Measurements from ENCODE around the gene LRMDA.

The LRMDA gene

DNA sequence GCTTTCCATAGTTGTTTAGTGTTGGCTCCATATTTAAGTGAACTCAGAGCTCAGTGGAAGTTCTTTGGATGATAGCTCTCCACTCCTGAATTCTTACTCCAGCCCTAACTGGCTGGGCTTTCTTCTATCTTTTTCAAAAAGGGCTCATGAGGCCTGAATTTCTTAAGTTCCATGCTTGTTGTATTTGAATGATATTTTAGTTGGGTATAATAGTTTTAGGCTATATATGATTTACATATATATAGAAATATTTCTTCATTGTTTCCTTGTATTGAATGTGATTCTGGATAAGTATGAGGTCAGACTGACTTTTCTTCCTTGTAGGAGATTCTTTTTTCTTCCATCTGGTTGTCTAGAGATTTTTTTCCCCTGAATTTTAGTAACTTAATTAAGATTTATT is 843.5 kb downstream of the LRMDA start:
- DNase-seq (ENCODE audit: low spot score): no peak

DNA sequence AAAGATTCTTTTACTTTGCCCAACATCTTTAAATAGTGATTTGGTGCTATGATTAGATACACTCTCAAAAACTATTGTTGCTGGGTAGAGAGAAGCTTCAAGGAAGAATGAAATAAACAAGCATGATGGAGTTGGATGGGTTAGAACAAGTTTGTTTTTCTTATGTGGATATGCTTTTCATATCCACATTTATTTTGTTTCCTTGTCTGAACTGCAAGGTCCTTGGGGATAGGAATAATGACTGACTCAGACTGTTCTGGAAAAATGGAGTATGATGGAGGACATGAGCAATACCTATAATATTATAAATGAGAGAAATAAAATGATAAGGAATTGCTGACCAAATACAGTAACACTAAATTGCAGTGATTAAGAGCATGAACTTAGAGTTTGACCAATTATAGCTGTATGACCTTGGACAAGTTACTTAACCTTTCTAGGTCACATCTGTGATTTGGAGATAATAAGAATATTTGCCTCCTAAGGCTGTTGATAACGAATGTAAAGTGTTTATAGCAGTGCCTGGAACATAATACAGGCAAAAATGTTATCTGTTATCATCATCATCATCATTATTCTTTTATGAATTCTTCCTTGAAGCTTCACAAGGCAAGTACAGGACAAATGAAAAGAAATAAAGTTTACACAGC is 847.5 kb downstream of the LRMDA start:
- DNase-seq (ENCODE audit: low spot score): no peak

DNA sequence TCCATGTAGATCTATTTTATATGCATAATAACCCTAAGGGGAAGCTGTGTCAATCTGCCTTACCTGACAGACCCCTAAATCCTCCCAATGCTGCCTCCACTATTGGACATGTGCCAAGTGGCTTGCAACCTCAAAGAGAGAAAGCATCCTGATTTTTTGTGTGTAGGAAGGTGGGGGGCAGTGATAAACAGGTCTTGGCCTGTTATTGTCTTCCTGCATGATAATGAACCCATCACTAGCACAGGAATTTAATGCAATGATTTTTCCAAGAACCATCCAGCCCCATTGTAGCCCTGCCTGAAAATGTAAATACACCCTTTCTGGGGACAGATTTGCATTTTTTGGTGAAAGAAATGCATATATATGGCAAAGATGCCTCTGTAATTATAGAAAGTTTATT is 850.2 kb downstream of the LRMDA start:
- no peak for DNase-seq (ENCODE audit: low spot score)

- DNase-seq (ENCODE audit: low spot score): no peak
Observed at GRCh38 chr10:76282061-76283025, 850.9 kb downstream of the LRMDA start.

GRCh38 chr10:76284351-76284750 is 852.9 kb downstream of the LRMDA start:
- DNase-seq (ENCODE audit: low spot score): no peak

DNA sequence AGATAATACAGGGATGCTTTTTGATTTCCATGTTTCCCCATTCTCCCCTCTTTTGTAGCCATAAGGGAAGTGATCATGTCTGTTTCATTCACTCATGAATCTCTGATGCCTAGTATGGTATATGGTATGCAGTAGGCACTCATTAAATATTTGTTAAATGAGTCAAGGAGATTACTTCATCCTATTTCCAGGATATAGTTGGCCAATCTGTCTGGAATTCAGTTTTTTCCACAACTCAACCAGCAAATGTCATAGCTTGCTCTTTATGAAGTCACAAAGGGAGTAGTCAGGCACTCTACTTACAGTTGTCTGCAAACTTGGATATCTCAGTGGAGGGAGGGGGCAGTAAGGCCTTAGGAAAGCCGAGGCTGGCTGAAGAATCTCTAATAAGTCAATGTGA is 853.6 kb downstream of the LRMDA start:
- DNase-seq (ENCODE audit: low spot score): no peak

DNA sequence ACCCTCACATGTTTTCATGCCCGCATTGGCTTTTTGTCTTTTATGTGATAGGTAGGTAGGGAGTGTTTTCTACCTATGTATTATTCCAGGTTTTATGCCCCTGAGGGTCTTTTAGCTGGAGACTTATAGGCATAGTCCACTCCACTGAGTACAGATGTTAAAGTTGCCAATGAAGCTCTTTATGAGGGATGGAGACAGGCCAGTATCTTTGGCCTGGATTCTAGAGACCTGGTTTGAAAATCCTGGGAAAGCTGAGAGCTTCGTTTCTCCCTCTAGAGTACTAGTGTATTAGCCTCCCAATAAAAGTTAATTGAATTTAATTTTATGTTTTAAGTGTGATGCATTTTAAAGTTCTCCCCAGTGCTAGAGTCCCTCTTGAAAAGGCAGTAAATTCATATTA is 854.1 kb downstream of the LRMDA start:
- DNase-seq (ENCODE audit: low spot score): no peak

DNA sequence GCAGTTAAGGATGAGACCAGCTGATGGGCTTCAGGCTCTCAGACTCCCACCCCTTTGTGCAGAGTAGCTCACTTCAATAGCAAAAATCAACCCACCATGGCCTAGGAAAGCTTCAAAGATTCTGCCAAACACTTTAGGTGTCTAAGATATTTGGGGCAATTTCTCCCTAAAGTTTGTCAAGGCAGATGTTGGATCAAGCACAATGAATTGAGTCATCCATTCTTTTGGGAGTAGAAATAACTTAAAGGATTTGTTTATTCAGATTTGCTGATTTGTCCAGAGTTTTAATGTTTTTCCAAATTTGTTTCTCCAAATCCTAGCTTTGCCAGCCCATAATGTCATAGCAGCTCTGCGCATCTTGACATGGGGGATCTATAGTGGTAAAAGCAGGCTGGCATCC is 855.1 kb downstream of the LRMDA start:
- DNase-seq (ENCODE audit: low spot score): no peak

GRCh38 chr10:76287856-76288255 is 856.4 kb downstream of the LRMDA start:
- DNase-seq (ENCODE audit: low spot score): no peak

DNA sequence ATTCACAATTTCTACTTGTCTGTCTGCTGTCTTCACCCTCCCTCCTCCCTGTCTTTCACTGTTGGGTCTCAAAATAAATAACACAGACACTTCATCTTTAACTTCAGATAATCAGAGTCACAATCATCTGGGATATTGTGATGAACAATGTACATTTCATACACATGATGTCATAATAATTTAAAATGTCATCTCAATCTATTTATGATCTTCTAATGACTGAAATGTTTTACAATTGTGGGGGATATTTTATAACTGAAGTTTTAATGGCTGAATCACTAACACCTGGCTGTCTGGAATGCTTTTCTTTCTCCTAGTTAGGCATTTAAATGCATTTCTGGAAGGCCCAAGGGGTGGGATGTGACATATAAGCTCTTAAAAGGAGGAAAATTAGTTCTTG is 859.8 kb downstream of the LRMDA start:
- no peak for DNase-seq (ENCODE audit: low spot score)

GRCh38 chr10:76291885-76292284 is 860.5 kb downstream of the LRMDA start:
- no peak for DNase-seq (ENCODE audit: low spot score)

GRCh38 chr10:76296957-76297356 is 865.5 kb downstream of the LRMDA start:
- DNase-seq (ENCODE audit: low spot score): no peak

DNA sequence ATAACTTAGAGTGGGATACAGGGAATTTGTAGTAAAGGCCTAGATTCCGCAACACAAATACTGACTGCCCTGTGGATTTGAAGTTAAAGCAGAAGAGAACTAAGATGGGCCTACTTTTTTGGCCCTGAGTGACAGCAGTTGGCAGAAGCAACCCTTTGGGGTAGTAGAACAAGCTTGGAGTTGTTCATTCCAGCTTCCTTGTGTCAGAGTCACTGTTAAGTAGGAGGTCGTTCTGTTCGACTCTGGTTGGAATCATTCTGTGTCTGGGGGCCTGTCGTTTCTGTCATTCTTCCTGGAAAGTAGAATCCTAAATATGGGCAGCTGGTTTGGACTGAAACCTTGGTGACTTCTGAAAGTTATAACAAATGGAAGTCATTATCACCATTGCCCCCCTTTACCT is 865.9 kb downstream of the LRMDA start:
- DNase-seq (ENCODE audit: low spot score): no peak

GRCh38 chr10:76297780-76298281 is 866.4 kb downstream of the LRMDA start:
- DNase-seq (ENCODE audit: low spot score): no peak

DNA sequence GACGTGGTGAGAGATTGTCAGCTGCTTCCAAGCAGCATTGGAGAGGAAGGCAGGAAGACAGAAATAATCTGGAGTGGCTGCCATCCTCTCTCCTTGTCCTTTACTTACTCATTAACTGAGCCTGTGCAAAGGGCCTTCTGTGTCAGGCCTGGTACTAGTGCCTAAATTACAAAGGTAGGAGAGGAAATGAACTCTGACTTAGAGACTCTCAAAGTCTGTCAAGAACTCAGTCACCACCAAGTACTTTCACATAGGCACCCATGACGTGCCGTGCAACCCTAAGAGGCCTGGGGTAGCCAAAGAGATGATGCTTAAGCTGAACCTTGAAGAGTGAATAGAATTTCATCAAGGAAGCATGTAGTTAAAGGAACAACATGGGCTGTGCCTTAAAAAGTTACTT is 866.9 kb downstream of the LRMDA start:
- no peak for DNase-seq (ENCODE audit: low spot score)

DNA sequence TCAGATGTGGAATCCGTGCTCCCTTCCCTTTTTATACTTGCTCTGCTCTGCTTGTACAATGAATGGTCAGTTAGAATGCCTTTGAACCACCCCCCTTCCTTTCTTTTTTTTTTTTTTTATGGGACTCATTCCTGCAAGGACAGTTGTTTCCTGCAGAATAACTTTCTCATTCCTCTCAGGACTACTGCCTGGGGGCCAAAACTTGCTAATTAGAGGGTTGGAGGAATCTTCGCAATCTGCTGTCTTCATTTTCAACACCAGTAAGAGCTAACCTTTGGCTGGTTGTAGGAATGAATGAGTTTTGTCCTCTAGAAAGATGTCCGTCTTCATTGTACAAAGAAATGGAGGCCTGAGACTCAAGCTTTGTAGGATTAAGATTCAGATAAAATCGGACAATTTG is 868.1 kb downstream of the LRMDA start:
- DNase-seq (ENCODE audit: low spot score): no peak

GRCh38 chr10:76301211-76301610 is 869.8 kb downstream of the LRMDA start:
- DNase-seq (ENCODE audit: low spot score): no peak

- no peak for DNase-seq (ENCODE audit: low spot score)
Observed at GRCh38 chr10:76301950-76302349, 870.5 kb downstream of the LRMDA start.

DNA sequence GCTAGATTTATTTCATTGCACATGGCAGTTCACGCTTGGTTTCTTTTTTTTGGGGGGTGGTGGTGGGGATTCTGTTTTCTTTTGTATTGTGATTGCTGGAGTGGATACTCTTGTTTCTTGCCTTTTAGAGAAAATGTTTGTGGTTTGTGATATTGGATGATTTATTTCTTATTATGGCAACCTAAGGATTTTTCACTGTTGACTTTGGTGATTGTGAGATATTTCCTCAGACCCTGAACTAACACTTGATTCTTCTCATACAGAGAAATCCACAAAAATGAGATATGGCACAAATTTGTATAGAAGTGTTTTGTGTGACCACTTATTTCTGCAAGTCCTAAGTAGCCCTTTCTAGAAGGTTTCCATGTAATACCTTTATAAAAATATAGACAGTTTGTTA is 871.1 kb downstream of the LRMDA start:
- no peak for DNase-seq (ENCODE audit: low spot score)

GRCh38 chr10:76302961-76303630 is 871.7 kb downstream of the LRMDA start:
- no peak for DNase-seq (ENCODE audit: low spot score)

- DNase-seq (ENCODE audit: low spot score): no peak
Observed at GRCh38 chr10:76303682-76304316, 872.4 kb downstream of the LRMDA start.

DNA sequence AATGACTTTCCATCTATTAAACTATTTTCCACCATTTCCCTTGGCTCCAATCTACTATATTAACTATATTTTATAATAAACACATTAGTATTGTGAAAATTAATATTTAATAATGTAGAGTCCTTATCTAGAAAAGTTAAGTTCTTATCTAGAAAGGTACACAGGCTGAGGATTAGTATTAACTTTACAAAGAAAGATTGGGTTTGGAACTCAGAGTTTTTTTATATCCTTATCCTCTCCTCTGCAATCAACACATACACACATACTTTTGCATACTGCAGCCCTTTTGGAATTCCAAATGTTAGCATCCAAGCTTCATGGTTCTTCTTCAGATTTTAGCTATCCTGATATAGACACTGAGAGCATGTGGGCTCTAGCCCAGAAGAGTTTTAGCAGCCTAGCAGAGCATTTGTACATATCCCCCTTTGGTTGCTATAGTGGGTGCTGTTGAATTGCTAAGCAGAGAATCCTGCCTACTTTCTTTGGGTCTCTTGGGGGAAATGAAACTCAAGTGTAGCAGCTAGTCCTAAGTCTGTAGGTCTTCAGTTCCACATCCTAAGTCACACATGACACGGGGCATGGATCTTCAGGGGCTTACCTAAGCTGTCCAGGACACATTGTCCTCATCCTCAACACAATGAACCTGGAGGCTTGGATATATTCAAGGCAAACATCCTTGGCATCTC is 874.6 kb downstream of the LRMDA start:
- DNase-seq (ENCODE audit: low spot score): no peak
